ENCODE measurements around the gene ZNF304. TPM values are rescaled to one million over a fixed set of nuclear protein-coding genes. Genes with fewer than 3 reads are reported as not detected.

ZNF304 gene
- polyA plus RNA-seq, 3 donors: 0.96 to 2.9 (median 1.0) TPM

DNA sequence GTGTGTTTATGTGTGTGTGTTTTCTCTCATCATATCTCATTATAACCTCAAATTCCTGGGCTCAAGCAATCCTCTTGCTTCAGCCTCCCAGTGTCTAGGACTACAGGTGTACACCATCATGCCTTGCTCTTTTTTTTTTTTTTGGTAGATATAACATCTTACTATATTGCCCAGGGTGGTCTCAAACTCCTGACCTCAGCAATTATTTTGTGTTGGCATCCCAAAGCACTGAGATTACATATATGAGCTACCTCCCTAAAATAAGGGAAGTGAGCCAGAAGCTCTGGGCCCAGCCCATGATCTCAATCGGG is 31.2 kb upstream of the ZNF304 start:
- TF ChIP-seq, protein P1, sequence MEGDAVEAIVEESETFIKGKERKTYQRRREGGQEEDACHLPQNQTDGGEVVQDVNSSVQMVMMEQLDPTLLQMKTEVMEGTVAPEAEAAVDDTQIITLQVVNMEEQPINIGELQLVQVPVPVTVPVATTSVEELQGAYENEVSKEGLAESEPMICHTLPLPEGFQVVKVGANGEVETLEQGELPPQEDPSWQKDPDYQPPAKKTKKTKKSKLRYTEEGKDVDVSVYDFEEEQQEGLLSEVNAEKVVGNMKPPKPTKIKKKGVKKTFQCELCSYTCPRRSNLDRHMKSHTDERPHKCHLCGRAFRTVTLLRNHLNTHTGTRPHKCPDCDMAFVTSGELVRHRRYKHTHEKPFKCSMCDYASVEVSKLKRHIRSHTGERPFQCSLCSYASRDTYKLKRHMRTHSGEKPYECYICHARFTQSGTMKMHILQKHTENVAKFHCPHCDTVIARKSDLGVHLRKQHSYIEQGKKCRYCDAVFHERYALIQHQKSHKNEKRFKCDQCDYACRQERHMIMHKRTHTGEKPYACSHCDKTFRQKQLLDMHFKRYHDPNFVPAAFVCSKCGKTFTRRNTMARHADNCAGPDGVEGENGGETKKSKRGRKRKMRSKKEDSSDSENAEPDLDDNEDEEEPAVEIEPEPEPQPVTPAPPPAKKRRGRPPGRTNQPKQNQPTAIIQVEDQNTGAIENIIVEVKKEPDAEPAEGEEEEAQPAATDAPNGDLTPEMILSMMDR (IDR thresholded peaks at IDR 0.05): no peak
- Mint-ChIP-seq H3K27ac (peak overlapping the region; percentile 92 to 99 (median 94)), H3K27me3 (ENCODE audit: low read depth in 3 of 3) (peaks cover 29 to 40% (median 34%) of the 10 kb centered on the region in 3 donors), H3K9me3 (peaks cover 17 to 58% (median 41%) of the 10 kb centered on the region in 7 donors), H3K4me3 (peak overlapping the region; percentile 88 to 97), H3K36me3 (peaks cover 15 to 19% of the 10 kb centered on the region in 2 donors), H3K4me1 (peaks cover 24% of the 10 kb centered on the region)
- H3K9me3 ChIP-seq (replicated peaks in 1 of 2; ENCODE audit: control insufficient read depth in 1 of 2, insufficient read depth in 1 of 2, low read length in 2 of 2): peaks cover 9 to 14% of the 10 kb centered on the region in 2 donors
- H3K4me1 ChIP-seq (ENCODE audit: control insufficient read depth in 1 of 2, insufficient read depth in 2 of 2, low read length in 2 of 2): peaks cover 15 to 16% of the 10 kb centered on the region in 2 donors
- intact Hi-C loops (cut with micrococcal nuclease): loop anchor here in 1 of 2 donors (5.0 kb wide), 1 partner anchor 38 kb away; the partner anchor contains the start of gene ZNF460
- 0% methylated on average over 1 of the region's 1 CpG for whole genome bisulfite sequencing (ENCODE audit: insufficient coverage)
- peak overlapping the region; percentile 91 for H3K9ac ChIP-seq (ENCODE audit: insufficient read depth, low read length, poor library complexity, severe bottlenecking)
- H3K27me3 ChIP-seq (ENCODE audit: control insufficient read depth in 2 of 2, insufficient read depth in 2 of 2, low read length in 2 of 2): peaks cover 22 to 40% of the 10 kb centered on the region in 2 donors
- peak overlapping the region; percentile 88 to 92 for H3K27ac ChIP-seq (ENCODE audit: low read depth in 1 of 2, low read length in 2 of 2)
- H3K36me3 ChIP-seq (replicated peaks in 1 of 2; ENCODE audit: control insufficient read depth in 1 of 2, insufficient read depth in 2 of 2, low read length in 2 of 2): peaks cover 15 to 19% of the 10 kb centered on the region in 2 donors
- H3K79me2 ChIP-seq (ENCODE audit: insufficient read depth, low read length): peaks cover 22% of the 10 kb centered on the region
- H2AFZ ChIP-seq (ENCODE audit: insufficient read depth, low read depth, low read length, poor library complexity, severe bottlenecking): peak overlapping the region; percentile 92
- no peaks in the 10 kb centered on the region for H4K20me1 ChIP-seq (ENCODE audit: insufficient read depth, low read length)
- H3K4me3 ChIP-seq (replicated peaks in 1 of 3; ENCODE audit: low read depth in 2 of 3, low read length in 3 of 3): peak overlapping the region; percentile 69 to 83 (median 72)
- peak overlapping the region; percentile 75 for H3K4me2 ChIP-seq (replicated peaks; ENCODE audit: extremely low read depth, low read length, poor library complexity, severe bottlenecking)
- DNase-seq: no peak

GRCh38 chr19:57320180-57321084 is 30.6 kb upstream of the ZNF304 start, which contains the start of gene ZNF543:
Gene ZNF543, plus strand, starts transcription at chr19:57320472. Its CDS starts 382 bp downstream, at chr19:57320854.
- Histone ChIP-seq H3K9ac (ENCODE audit: insufficient read depth, low read length, poor library complexity, severe bottlenecking) (peak within 1 kb of the TSS; percentile 91), H3K9me3 (replicated peaks in 1 of 2; ENCODE audit: control insufficient read depth in 1 of 2, insufficient read depth in 1 of 2, low read length in 2 of 2) (peaks cover 10 to 19% of the 10 kb centered on the region in 2 donors), H3K4me1 (ENCODE audit: control insufficient read depth in 1 of 2, insufficient read depth in 2 of 2, low read length in 2 of 2) (peaks cover 15 to 16% of the 10 kb centered on the region in 2 donors), H3K36me3 (replicated peaks in 1 of 2; ENCODE audit: control insufficient read depth in 1 of 2, insufficient read depth in 2 of 2, low read length in 2 of 2) (peaks cover 21 to 25% of the 10 kb centered on the region in 2 donors), H2AFZ (ENCODE audit: insufficient read depth, low read depth, low read length, poor library complexity, severe bottlenecking) (peak within 1 kb of the TSS; percentile 92), H3K79me2 (ENCODE audit: insufficient read depth, low read length) (peaks cover 22% of the 10 kb centered on the region), H3K4me2 (replicated peaks; ENCODE audit: extremely low read depth, low read length, poor library complexity, severe bottlenecking) (peak within 1 kb of the TSS; percentile 75), H3K4me3 (replicated peaks in 1 of 3; ENCODE audit: low read depth in 2 of 3, low read length in 3 of 3) (peak within 1 kb of the TSS; percentile 69 to 83 (median 72)), H4K20me1 (ENCODE audit: insufficient read depth, low read length) (no peaks in the 10 kb centered on the region), H3K27ac (ENCODE audit: low read depth in 1 of 2, low read length in 2 of 2) (peak within 1 kb of the TSS; percentile 88 to 92), H3K27me3 (ENCODE audit: control insufficient read depth in 2 of 2, insufficient read depth in 2 of 2, low read length in 2 of 2) (peaks cover 22 to 35% of the 10 kb centered on the region in 2 donors)
- peak within 1 kb of the TSS; percentile 92 to 99 (median 94) for H3K27ac Mint-ChIP-seq
- WGBS (ENCODE audit: insufficient coverage): under 1% methylated on average over 61 of the region's 71 CpGs
- intact Hi-C loops (cut with micrococcal nuclease): no loop called here
- H3K4me3 Mint-ChIP-seq: peak within 1 kb of the TSS; percentile 88 to 97
- DNase-seq: peak; percentile 89 to 95 (median 95)
- peaks cover 16 to 56% (median 37%) of the 10 kb centered on the region in 7 donors for H3K9me3 Mint-ChIP-seq
- peaks cover 24% of the 10 kb centered on the region for H3K4me1 Mint-ChIP-seq
- peaks cover 27 to 34% (median 29%) of the 10 kb centered on the region in 3 donors for H3K27me3 Mint-ChIP-seq (ENCODE audit: low read depth in 3 of 3)
- peaks cover 21 to 25% of the 10 kb centered on the region in 2 donors for H3K36me3 Mint-ChIP-seq
- TF ChIP-seq, protein P1 (IDR thresholded peaks at IDR 0.05): no peak
